ENCODE results near the gene BET1.
"Not testable (repeated sequence)": the region's sequence is repeated elsewhere in the genome, so short reads cannot be mapped to it uniquely, and the experiment has no call there.

The BET1 gene

GRCh38 chr7:94004024-94004951 lies at the start of gene BET1:
Gene BET1 (minus strand): TSS chr7:94004355. CDS start chr7:94004216, 139 bp downstream.
- DNase-seq: peak; percentile 73

GRCh38 chr7:94053532-94053931 lies 49.4 kb upstream of the BET1 start:
- no peak for DNase-seq

GRCh38 chr7:94052398-94053180 lies 48.4 kb upstream of the BET1 start:
- DNase-seq: no peak

- DNase-seq: no peak
Observed at GRCh38 chr7:94050046-94050445, 45.9 kb upstream of the BET1 start.

GRCh38 chr7:94049615-94050014 lies 45.5 kb upstream of the BET1 start:
- DNase-seq: peak; percentile 46

GRCh38 chr7:94048755-94049154 lies 44.6 kb upstream of the BET1 start:
- no peak for DNase-seq

- no peak for DNase-seq
Observed at GRCh38 chr7:94047956-94048355, 43.8 kb upstream of the BET1 start.

GRCh38 chr7:94045581-94045980 lies 41.4 kb upstream of the BET1 start:
- no peak for DNase-seq

GRCh38 chr7:94044806-94045205 lies 40.7 kb upstream of the BET1 start:
- DNase-seq: no peak

- no peak for DNase-seq
Observed at GRCh38 chr7:94043299-94043698, 39.1 kb upstream of the BET1 start.

- DNase-seq: no peak
Observed at GRCh38 chr7:94042381-94042780, 38.2 kb upstream of the BET1 start.

GRCh38 chr7:94041529-94041928 lies 37.4 kb upstream of the BET1 start:
- no peak for DNase-seq

- no peak for DNase-seq
Observed at GRCh38 chr7:94040254-94040653, 36.1 kb upstream of the BET1 start.

- DNase-seq: no peak
Observed at GRCh38 chr7:94039368-94040035, 35.3 kb upstream of the BET1 start.

GRCh38 chr7:94031865-94032264 lies 27.7 kb upstream of the BET1 start:
- DNase-seq: no peak

- DNase-seq: no peak
Observed at GRCh38 chr7:94030634-94031033, 26.5 kb upstream of the BET1 start.

- DNase-seq: no peak
Observed at GRCh38 chr7:94029976-94030375, 25.8 kb upstream of the BET1 start.

- DNase-seq: no peak
Observed at GRCh38 chr7:94028768-94029167, 24.6 kb upstream of the BET1 start.

- DNase-seq: not testable (repeated sequence)
Observed at GRCh38 chr7:94026619-94027018, 22.5 kb upstream of the BET1 start.

- DNase-seq: no peak
Observed at GRCh38 chr7:94022550-94022949, 18.4 kb upstream of the BET1 start.

GRCh38 chr7:94016786-94017185 lies 12.6 kb upstream of the BET1 start:
- no peak for DNase-seq

- no peak for DNase-seq
Observed at GRCh38 chr7:94015538-94015937, 11.4 kb upstream of the BET1 start.

- no peak for DNase-seq
Observed at GRCh38 chr7:94012746-94013145, 8.6 kb upstream of the BET1 start.

All from NCI-H1417 treated with DMSO at 0.1 percent for 48 hours (cell line).